HL-60/S4 (cell line): ENCODE measurements around the gene ABCC8.

ENCODE experiments used
- in situ Hi-C: fragments of 300-500 bp; cut with MboI; formaldehyde crosslinking; loops from 2 replicates; pipeline ENCODE4 v1.14.3; 2022; ENCODE audit warnings: low sequenced_read_pairs

The ABCC8 gene

DNA sequence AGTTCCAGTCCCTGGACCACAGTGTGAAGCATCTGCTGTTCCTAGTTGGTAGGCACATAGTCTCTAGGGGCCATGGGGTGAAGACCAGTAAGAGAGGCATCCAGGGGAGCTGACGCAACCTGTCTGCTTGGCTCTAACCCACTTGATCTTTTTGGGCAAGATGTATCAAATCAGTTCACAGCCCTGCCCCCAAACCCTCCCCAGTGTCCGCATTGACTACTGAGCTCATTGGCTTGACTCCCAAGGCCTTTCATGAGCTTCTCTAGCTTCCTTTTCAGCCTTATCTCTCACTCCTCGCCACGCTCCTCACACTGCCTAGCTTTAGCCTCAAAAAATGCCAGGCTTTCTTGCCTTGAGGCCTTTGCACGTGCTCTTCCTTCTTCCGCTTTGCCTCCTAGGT lies 29.7 kb upstream of the ABCC8 start:
- in situ Hi-C loops = no loop called here

DNA sequence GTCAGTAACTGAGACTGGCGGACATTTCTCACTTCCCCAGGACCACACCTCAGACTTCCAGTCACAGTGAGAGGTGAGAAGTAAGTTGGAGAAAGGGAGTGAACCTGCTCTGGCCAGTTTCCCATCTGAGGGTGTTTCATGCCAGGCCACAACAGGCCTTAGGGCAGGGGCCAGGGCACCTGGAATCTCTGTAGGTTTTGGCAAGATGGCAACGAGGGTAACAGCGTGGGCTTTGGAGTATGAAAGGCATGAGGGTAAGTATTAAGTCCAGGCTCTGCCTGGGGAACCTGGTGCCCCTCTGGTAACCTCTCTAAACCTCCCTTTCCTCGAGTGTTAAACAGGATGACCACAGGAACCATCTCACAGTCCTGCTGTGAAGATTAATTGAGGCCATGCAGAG lies 28.5 kb upstream of the ABCC8 start:
- in situ Hi-C loops = no loop called here

DNA sequence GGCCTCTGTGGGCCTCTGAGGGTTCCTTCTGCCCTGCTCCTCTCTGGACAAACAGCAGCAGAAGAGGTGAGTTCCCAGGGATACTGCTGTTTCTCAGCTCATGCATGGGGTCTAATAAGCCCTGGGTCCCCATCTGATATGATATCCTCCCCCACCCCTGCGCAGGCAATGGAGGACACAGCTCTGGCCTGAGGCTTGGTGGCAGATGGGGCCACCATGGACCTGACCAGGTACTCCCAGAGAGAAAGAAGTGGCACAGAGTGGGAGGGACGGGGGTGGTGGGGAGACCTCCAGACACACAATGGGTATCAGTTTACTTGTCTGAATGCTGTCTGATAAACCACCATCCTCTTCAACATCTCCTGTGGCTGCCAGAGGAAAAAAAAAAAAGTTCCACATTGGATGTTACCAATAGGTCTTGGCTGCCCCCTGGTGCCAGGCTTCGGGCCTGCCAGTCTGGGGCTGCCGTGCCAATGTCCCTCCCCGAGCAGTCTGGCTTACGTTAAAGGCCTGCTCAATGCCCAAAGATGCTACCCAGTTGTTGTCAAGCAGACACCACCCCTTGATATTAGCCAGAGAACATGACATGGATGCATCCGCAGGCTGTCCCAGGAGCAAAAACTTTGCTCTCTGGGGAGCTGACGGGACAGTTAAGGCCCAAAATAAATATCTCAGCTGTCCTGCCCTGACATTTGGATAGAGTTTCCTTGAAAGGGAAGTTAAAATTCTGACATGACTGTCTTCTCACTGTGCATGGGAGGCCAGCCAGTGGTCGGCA lies 27.9 kb upstream of the ABCC8 start:
- in situ Hi-C loops = no loop called here

DNA sequence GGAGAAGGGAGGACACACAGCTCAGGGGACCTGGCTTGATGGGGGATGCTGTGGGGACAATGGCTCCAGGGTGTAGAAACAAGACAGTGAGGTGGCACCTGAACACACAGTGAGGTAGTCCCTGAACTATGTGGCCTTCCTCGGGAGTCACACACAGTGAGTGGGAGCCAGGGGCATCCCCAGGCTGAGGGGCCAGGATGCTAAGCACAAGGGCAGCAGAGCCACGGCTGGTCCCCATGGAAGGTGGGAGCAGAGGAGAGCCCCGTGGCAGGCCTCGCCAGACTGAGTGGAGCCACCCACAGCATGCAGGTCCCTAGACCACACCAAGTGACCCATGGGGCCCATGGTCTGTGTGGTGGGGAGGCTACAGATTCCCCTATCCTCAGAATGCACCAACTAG lies 26.0 kb upstream of the ABCC8 start:
- in situ Hi-C loops = no loop called here

DNA sequence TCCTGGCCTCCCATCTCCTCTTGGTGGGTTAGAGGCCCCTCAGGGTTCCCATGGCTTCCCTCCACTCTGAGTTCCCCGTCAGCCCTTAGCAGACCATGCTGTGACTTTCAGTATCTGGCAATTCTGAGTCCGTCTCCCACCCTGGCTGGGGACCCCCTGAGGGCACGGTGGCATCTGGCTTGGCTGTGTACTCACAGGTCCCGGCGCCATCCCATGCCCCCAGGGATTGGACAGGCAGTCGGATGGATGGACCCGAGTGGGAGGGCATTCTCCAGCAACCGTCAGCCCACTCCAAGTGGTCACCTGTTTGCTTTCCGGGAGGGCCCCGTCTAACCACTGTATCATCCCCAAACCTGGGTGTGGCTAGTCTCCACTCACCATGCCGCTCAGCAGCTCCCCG lies 24.0 kb upstream of the ABCC8 start:
- in situ Hi-C loops = no loop called here

DNA sequence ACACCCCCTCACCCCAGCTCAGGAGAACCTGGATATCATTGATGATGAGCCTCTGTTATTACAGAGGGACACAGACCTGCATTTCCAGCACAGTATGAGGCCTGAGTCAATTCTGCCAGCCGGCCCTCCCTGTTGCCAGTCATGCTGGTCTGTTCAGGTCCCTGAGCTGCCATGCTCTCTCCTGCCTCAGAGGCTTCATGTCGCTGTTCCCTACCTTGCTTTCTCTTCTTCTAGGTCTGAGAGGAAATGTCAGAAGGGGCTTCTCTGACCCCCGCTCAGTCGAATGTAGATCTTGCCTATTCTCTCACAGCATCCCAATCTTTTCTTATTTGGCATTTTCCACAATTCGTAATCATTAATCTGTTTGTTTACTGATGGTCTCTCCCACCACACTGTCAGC lies 21.8 kb upstream of the ABCC8 start:
- in situ Hi-C loops = loop anchor here (10.0 kb wide), 1 partner anchor 104 kb away; no protein-coding TSS in a partner anchor

DNA sequence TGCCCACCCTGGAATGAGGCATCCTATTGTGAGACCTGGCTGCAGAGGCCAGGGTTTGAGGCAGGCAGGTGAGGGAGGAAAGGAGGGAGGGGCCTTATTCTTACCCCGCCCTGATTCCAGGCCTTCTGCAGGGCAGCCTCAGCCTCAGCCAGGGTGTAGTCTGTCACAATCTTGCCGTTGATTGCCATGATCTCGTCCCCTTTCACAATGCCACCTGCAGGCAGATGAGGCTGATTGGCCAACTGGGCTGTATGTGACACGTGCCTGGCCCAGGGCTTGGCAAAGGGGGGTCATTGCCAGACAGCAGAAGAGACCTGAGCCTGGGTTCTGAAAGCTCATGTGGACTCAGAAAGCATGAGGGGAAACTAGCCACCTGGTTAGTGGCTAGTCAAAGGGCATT lies 21.4 kb upstream of the ABCC8 start:
- in situ Hi-C loops = loop anchor here (10.0 kb wide), 1 partner anchor 103 kb away; no protein-coding TSS in a partner anchor

DNA sequence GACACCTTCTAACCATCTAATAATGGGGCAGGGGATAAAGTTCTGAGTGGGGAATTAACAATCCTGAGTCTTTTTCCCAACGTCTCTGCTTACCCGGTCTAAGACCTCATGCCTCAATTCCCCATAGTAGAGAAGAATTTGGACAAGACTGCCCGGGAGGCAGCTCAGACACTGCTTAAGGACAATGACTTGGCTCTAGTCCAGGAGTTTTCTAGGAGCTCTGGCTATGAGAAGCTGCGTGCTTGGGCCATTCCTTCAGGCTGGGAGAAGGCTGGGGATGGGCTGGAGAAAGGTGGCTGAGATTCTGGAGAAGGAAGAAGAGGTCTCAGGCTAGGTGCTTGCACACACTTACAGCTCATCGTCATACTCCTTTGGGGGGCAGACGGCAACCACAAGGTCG lies 19.8 kb upstream of the ABCC8 start:
- in situ Hi-C loops = loop anchor here (10.0 kb wide), 1 partner anchor 102 kb away; no protein-coding TSS in a partner anchor

DNA sequence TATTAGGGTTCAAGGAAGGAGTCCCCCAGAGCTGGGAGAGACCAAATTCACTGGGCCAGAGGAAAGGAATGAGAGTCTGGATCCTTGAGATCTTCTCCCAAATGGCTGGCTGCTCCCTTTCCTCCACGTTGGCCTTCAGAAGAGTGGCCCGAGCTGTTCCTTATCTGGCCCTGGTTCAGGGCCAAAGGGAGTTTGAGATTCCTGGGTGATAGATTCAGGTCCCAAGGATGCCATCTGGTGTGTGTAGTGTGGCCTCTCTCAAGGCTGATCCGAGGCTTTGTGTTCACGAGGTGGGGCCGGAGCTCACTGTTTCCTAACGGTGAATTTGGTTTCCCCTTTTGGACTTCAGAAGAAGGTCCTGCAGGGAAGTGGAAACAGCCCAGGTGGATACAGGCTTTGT lies 17.4 kb upstream of the ABCC8 start:
- in situ Hi-C loops = loop anchor here (10.0 kb wide), 1 partner anchor 99 kb away; no protein-coding TSS in a partner anchor

DNA sequence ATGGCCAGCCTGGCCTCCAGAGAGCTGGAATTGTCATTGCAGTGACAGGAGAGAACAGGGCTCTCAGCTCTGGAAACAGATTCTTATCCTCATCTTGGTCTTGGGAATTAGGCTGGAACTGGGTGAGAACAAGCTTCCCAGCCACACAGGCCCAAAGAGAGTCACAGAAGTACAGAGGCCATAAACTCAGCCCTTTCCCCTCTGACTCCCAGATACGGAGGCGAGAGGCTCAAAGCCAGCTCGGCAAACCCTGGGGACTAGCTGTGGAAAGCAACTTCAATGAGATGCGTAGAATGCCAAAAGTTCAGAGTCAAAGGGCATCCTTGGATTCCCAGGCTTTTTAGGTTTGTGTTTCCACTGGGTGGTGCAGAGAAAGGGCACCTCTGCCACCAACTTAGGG lies 14.3 kb upstream of the ABCC8 start:
- in situ Hi-C loops = loop anchor here (10.0 kb wide), 1 partner anchor 96 kb away; no protein-coding TSS in a partner anchor

DNA sequence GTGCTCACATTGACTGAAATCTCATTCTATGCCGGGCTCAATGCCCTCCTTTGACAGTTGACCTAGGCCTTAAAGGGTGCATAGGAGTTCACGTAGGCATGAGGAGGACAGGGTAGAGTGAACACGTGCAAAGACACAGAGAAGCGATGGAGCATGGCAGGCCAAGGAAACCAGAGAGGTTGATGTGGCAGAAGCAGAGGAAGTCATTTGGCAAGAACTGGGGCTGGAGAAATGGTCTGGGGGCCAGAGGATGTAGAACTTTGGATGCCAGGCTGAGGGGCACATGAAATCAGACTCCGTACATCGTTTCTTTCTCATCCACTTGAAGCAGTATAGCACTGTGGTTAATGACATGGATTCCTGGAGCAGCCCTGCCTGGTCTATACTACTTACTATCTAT lies 13.6 kb upstream of the ABCC8 start:
- in situ Hi-C loops = loop anchor here (10.0 kb wide), 1 partner anchor 95 kb away; no protein-coding TSS in a partner anchor

DNA sequence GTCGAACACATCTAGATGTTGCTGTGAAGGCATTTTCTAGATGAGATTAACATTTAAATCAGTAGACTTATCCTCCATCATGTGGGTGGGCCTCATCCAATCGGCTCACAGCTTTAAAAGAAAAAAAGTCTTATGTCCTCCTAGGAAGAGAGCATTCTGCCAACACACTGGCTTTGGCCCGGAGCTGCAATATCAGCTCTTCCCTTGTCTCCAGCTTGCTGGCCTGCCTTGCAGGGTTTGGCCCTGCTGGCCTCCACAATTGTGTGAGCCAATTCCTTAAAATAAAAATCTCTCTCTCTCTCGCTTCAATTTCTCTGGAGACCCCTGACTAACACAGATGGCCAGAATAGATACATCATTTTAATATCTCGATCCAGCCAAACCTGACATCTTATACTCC lies 13.1 kb upstream of the ABCC8 start:
- in situ Hi-C loops = loop anchor here (10.0 kb wide), 1 partner anchor 95 kb away; no protein-coding TSS in a partner anchor

DNA sequence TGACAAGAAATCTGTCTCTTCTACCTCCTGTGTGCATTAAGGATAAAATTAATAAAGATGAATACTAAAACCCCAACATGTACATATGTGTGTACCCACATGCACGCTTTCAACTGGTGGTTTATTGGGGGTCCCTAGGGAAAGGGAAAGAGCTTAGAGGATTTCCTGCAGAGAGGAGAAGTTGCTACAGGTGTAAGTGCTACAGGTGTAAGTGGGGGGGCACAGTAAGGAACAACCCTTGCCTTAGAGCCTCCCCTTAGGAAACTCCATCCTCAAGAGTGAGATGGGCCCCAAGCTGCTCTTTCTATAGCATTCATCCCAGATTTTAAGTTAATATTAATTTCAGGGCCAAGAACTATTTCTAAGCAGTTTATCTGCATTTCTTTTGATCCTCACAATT lies 11.9 kb upstream of the ABCC8 start:
- in situ Hi-C loops = no loop called here

DNA sequence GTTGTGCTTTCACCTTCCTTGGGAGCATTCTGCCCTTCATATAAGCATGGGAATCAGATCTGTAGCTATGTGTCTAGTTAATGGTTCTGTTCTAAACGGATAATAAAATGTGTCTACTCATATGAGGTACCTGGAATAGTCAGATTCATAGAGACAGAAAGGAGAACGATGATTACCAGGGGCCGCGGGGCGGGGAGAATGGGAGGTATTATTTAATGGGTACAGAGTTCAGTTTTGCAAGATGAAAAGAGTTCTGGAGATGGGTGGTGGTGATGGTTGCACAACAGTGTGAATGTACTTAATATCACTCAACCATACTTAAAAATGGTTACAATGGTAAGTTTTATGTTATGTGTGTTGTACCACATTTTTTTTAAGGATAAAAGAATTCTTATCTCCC lies 10.0 kb upstream of the ABCC8 start:
- in situ Hi-C loops = no loop called here

DNA sequence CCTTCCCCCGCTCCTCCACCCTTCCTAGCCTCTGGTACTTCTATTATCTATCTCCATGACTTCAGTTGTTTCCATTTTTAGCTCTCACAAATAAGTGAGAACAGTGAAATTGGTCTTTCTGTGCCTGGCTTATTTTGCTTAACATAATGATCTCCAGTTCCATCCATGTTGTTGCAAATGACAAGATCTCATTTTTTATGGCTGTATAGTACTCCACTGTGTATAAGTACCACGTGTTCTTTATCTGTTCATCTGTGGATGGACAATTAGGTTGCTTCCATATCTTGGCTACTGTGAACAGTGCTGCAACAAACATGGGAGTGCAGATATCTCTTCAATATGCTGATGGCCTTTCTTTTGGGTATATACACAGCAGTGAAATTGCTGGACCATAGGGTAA lies 6.9 kb upstream of the ABCC8 start:
- in situ Hi-C loops = no loop called here

DNA sequence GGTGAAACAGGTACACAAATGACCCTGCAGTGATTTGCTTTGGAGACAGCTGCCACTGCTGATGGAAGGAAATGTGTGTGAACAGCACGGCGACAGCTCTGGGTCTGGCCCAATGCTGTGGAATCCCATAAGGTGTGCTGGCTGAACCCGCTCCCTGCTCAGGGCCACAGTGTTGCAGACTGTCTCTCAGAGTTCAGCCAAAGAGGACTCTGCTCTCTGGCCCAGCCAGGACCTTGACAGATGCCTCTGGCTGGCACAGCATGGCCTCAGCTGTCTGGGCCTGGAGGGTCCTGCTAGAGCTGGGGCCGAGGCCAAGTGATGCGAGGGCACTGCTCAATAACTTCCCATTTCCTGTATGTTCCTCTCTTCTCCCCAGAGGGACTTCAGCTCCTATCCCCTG lies 5.3 kb upstream of the ABCC8 start:
- in situ Hi-C loops = no loop called here

DNA sequence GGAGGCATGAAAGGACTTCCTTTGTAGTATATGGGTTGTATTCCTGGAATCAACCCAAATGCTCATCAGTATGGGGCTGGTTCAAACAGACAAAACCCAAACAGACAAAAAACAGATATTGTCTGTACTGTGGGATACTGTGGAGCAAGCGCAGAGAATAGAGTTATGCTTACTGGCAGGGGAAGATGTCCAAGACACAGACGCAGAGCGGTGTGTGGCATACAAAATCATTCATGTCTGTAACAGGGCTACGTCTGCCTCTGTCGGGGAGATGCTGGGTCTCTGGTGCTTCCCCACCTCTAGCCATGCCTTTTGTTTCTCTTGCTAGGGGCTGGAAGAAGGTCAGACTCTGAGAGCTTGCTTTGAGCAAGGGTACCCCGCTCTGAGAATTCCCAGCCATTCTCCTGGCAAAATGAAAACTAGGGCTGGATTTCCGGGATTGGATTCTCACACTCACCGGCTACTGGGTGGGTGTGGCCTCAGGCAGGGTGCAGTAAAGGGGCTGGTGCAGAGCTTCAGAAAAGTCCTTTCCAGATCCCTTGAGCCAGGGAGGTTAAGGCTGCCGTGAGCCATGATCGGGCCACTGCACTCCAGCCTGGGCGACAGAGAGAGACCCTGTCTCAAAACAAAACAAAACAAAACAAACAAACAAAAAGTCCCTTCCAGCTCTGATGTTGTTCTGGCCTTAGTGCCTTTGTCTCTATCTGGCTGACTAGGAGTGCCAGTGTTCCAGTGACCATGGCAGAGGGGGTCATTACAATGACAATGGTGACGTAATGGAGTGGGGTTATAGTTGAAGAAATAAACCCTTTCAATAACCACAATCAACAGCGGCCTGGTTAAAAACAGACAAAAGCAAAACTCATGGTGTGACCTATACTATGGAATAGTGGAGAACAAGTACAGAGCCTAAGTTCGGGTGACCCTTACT lies 2.9 kb upstream of the ABCC8 start:
- in situ Hi-C loops = no loop called here

DNA sequence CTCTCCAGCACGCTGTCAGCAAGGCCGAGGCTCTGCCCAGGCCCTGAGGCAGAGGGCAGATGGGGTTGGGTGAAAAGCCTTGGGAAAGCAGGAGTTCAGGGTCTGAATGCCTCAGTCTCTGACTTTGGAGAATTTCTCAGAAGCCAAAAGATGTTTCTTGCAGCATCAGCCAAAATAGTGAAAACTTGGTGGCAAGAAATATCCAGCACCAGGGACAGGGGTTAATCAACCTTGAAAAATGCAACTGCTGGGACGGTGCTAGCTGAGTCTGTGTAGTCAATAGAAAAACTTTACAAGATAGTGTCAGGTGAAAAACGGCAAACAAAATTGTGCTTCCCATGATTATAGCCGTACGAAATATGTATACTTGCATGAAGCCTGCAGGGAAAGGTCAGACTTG lies 1.4 kb upstream of the ABCC8 start:
- in situ Hi-C loops = no loop called here

DNA sequence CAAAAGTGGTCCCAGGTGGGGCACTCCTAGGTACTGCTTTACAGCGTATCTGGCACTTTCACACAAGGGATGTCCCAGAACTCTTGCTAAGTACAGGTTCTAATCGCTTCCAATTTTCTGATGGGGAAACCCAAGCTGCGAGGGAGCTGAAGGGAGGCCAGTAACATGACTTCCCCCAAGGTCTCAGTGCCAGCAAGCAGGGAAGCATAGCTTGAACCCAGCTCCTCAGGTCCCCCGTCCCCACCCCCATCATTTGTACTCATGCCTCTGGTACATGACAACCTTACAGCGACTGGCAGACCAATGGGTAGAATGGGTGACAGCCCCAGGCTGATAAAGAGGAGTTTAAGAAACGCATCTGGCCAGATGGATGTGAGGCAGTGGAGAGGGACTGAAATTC lies 716 bp upstream of the ABCC8 start:
- in situ Hi-C loops = no loop called here

DNA sequence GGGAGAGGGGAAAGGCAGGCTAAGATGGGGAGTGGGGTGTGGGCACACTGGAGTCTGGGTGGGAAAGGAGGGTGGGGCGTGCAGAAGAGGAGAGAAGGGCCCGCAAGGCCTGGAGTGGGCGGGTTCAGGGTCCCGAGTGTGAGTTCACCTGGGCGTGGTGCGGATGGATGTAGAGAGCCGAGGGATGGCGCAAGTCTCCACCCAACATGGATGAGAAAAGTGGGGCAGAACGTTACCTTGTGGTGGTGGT lies 364 bp upstream of the ABCC8 start:
- in situ Hi-C loops = no loop called here

DNA sequence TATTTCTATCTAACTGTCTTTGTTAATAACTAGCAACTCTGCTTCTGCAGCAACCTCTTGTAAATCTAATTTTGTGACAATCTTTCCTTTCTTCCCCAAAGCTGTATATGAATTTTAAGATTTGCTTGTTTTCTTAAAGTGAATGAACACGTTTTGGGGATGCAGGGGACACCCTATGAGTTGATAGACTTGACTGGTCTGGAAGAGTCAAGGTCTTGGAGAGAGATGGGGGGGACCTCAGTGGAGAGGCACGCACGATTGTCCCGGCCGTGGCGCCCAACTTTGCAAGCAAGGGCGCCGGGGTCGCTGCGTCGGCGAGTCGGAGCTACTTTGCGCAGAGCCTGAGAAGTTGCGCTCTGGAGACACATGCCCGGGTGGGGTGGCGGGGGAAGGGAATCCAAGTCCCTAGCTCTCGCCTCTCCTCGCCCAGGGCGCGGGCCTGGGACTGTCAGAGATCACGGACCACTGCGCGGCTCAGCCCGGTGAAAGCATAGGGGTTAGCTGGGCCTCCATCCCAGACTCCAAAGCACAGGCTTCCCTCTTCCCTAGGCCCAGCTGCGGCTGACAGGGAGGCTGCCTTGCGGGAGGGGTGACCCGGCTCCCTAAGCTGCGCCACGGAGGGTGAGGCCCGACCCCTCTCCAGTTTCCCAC lies 854 bp downstream of the ABCC8 start:
- in situ Hi-C loops = no loop called here
